ENCODE data around the gene NACA2.
"Not testable (repeated sequence)": the region's sequence is repeated elsewhere in the genome, so short reads cannot be mapped to it uniquely, and the experiment has no call there.

Gene NACA2

DNA sequence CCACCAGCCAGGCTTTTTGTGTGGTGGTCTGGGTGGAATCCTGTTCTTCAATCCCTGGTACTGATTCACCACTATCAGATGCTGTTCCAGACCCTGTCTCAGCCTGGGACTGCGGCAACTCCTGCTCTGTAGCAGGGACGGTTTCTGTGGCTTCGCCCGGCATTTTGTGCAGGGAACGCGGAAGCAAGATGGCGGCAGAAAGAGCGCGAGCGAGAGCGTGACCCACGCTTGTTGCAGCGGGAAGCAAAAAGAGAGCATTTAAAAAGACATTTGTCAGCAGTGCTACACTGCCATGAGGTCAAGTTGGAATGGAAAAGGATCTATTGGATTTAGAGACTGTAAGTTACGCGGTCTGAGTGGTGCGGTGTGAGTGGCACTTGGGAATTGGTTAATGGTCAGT lies at the start of gene NACA2:
NACA2 (minus strand) TSS at position 202 of the 400 bp plus-strand sequence; CDS start at position 163, 39 bp downstream.
- no peak for DNase-seq

GRCh38 chr17:61639818-61640217 lies 48.8 kb upstream of the NACA2 start:
- DNase-seq, result no peak

DNA sequence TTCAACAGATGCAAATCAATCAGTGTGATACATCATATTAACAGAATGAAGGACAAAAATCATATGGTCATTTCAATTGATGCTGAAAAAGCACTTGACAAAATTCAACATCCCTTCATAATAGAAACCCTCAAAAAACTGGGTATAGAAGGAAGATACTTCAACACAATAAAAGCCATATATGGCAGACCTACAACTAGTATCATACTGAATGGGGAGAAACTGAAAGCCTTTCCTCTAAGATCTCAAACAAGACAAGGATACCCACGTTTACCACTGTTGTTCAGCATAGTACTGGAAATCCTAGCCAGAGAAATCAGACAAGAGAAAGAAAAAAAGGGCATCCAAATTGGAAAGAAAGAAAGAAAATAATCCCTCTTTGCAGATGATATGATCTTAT lies 47.1 kb upstream of the NACA2 start:
- DNase-seq, result no peak

- peak in 4 of 6 experiments; percentile 0 to 20 (median 3) for DNase-seq
Measured at GRCh38 chr17:61635913-61636432, 45.0 kb upstream of the NACA2 start.

DNA sequence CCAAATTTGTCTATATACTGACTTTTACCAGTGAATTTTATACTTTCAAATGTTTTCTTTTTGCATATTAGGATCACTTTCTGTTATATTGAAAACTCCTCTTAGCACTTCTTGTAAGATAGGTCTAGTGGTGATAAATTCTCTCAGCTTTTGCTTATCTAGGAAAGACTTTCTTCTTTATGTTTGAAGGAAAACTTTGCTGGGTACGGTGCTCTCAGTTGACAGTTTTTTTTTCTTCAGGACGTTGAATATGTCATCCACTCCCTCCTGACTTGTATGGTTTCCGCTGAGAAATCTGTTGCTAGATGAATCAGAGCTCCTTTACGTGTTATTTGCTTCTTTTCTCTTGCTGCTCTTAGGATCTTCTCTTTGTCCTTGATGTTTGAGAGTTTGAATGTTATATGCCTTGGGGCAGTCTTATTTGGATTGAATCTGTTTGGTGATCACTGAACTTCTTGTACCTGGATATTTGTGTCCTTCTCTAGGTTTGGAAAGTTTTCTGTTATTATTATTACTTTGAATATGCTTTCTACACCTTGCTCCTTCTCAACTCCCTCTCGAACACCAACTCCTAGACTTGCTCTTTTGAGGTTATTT lies 44.0 kb upstream of the NACA2 start:
- no peak for DNase-seq

GRCh38 chr17:61634011-61634539 lies 43.1 kb upstream of the NACA2 start:
- DNase-seq, result no peak

DNA sequence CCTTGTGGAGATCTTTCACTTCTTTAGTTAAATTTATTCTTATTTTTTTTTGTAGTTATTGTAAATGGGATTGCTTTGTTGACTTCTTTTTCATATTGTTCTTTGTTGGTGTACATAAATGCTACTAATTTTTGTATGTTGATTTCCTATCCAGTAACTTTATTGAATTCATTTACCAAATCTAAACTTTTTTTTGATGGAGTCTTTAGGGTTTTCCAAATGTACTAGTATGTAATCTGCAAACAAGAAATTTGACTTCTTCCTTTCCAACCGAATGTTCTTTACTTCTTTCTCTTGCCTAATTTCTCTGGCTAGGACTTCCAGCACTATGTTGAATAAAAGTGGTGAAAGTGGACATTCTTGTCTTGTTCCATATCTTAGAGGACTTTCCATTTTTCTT lies 41.8 kb upstream of the NACA2 start:
- DNase-seq, result no peak

- DNase-seq, result no peak
Measured at GRCh38 chr17:61631800-61632199, 40.8 kb upstream of the NACA2 start.

DNA sequence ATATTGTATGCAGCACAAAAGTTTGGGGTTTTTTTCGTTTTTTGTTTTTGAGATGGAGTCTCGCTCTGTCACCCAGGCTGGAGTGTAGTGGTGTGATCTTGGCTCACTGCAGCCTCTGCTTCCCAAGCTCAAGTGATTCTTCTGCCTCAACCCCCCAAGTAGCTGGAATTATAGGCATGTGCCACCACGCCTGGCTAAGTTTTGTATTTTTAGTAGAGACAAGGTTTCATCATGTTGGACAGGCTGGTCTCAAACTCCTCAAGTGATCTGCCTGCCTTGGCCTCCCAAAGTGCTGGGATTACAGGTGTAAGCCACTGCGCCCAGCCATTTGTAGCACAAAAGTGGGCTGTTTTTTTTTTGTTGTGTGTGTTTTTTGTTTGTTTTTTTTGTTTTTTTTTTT lies 37.1 kb upstream of the NACA2 start:
- not testable (repeated sequence) for DNase-seq

GRCh38 chr17:61627658-61628057 lies 36.6 kb upstream of the NACA2 start:
- no peak for DNase-seq

- no peak for DNase-seq
Measured at GRCh38 chr17:61627125-61627524, 36.1 kb upstream of the NACA2 start.

DNA sequence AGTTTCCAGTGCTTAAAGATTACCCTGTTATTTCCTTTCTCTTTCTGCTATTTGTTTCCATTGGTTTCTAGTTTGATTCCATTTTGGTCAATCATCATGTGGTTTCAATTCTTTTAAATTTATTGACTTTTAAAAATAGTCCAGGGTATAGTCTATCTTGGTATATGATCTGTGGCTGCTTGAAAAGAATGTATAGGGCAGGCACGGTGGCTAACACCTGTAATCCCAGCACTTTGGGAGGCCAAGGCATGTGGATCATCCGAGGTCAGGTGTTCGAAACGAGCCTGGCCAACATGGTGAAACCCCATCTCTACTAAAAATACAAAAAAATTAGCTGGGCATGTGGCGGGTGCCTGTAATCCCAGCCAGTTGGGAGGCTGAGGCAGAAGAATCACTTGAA lies 34.5 kb upstream of the NACA2 start:
- no peak for DNase-seq

GRCh38 chr17:61624951-61625350 lies 33.9 kb upstream of the NACA2 start:
- no peak for DNase-seq

- no peak for DNase-seq
Measured at GRCh38 chr17:61621317-61621716, 30.3 kb upstream of the NACA2 start.

- DNase-seq, result no peak
Measured at GRCh38 chr17:61619953-61620352, 28.9 kb upstream of the NACA2 start.

- DNase-seq, result no peak
Measured at GRCh38 chr17:61619493-61619892, 28.5 kb upstream of the NACA2 start.

GRCh38 chr17:61618950-61619349 lies 27.9 kb upstream of the NACA2 start:
- DNase-seq, result no peak

- no peak for DNase-seq
Measured at GRCh38 chr17:61617330-61617729, 26.3 kb upstream of the NACA2 start.

DNA sequence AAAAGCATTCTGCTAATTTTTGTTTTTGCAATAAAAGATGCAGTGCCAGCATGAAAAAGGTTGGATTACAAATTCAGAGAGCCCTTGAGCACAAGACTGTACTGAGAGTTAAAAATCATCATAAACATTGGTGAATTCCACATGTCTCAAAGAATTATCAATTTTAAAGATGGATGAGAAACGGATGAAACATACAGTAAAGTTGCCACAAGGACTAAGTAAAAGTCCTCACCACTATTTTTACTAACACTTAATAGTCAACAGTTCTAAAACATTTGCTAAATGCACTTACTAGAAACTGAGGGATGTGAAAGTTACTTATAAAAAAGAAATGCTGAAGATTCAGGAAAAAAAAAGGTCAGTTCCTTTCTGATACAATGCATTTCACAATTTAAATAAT lies 25.8 kb upstream of the NACA2 start:
- DNase-seq, result no peak

GRCh38 chr17:61614219-61614618 lies 23.2 kb upstream of the NACA2 start:
- no peak for DNase-seq

GRCh38 chr17:61611323-61611722 lies 20.3 kb upstream of the NACA2 start:
- no peak for DNase-seq

DNA sequence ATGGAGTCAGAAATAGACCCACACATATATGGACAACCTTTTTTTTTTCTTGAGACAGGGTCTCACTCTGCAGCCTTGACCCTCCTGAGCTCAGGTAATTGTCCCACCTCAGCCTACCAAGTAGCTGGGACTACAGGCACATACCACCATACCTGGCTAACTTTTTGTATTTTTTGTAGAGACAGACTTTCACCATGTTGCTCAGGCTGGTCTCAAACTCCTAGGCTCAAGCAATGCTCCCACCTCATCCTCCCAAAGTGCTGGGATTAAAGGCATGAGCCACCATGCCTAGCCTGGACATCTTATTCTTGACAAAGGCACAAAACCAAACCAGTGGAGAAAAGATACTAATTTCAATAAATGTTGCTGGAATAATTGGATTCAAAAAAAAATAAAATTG lies 14.7 kb upstream of the NACA2 start:
- no peak for DNase-seq

GRCh38 chr17:61601297-61601696 lies 10.3 kb upstream of the NACA2 start:
- no peak for DNase-seq

- DNase-seq, result no peak
Measured at GRCh38 chr17:61600621-61601020, 9.6 kb upstream of the NACA2 start.

DNA sequence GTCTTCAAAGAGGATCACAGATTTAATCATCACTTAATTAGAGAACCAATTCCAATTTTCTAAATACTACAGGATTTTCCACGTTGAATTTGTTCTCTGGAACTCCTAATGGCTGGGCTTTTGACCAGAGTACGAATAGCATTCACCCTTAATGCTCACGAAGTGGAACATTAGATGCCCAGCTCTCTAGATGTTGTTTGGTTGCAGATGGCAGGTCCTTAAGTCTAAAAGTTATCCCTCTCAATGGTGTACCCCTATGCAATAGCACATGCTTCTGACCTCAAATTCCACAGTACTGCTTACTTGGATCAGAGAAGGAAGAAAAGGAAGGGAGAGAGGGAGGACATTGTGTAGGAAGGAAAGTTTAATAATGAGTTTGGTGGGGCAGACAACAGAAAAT lies 8.6 kb upstream of the NACA2 start:
- DNase-seq, result no peak
